Esophagus muscularis mucosa (tissue), 2 donors: ENCODE measurements around the gene MGARP.

ENCODE experiments used
- POLR2A ChIP-seq: fragments of 450-650 bp; IDR thresholded peaks from one replicate; pipeline ENCODE4 v1.6.1; 2017; ENCODE audit warnings: antibody characterized with exemption, moderate library complexity, mild to moderate bottlenecking, low read depth
- POLR2AphosphoS5 ChIP-seq, 2 donors: sonication (generic); formaldehyde crosslinking; IDR thresholded peaks; one replicate each; pipeline ENCODE4 v1.6.1; 2017; ENCODE audit warnings: antibody characterized with exemption in 2 of 2

DNA sequence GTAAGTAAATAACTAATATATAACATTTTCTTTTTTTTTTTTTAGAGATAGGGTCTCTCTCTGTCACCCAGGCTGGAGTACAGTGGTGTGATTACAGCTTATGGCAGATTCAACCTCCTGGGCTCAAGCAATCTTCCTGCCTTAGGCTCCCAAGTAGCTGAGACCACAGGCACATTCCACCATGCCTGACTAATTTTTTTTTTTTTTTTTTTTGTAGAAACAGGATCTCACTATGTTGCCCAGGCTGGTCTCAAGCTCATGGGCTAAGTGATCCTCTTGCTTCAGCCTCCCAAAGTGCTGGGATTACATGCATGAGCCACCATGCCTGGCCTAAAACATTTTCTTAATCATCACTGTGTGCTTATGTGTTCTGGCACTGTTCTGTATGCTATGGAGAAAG lies 32.8 kb downstream of the MGARP start:
- TF ChIP-seq POLR2AphosphoS5 (IDR thresholded peaks at IDR 0.05): no peak
- TF ChIP-seq POLR2A: no peak
